HepG2 (cell line): ENCODE data around the gene KDM7A. TPM values are rescaled to one million over a fixed set of nuclear protein-coding genes. Genes with fewer than 3 reads are reported as not detected.

Experiments
- ARNT2 ChIP-seq: sonication (generic); formaldehyde crosslinking; IDR thresholded peaks from 2 replicates; pipeline ENCODE4 v1.8.0; 2022; ENCODE audit warnings: mild to moderate bottlenecking, low read depth, missing genetic modification reagents, moderate library complexity
- ATF7 ChIP-seq, 2 experiments: fragments of 450-650 bp in 1 of 2; sonication (generic) in 1 of 2; formaldehyde crosslinking in 1 of 2; IDR thresholded peaks; 2 replicates each; pipeline versions ENCODE4 v1.4.0 to v1.6.1; 2016 to 2020; ENCODE audit warnings: antibody characterized with exemption in 1 of 2, mild to moderate bottlenecking in 1 of 2, missing genetic modification reagents in 1 of 2
- CSRNP1 ChIP-seq: sonication (generic); formaldehyde crosslinking; IDR thresholded peaks from 2 replicates; pipeline ENCODE4 v1.8.1; 2023; ENCODE audit warnings: mild to moderate bottlenecking, missing genetic modification reagents
- EP300 ChIP-seq, 3 experiments: sonication (generic) in 1 of 3; formaldehyde crosslinking in 1 of 3; IDR thresholded peaks; 2 replicates each; pipeline versions ENCODE4 v1.5.1 to v1.6.1; 2011 to 2020; ENCODE audit warnings: low read depth in 2 of 3, low read length in 2 of 3, borderline replicate concordance in 1 of 3, improper control_type of control experiment in 1 of 3, mild to moderate bottlenecking in 1 of 3, missing genetic modification reagents in 1 of 3, moderate library complexity in 1 of 3
- FOXA3 ChIP-seq: IDR thresholded peaks from 2 replicates; pipeline ENCODE4 v1.6.1; 2016; ENCODE audit warnings: missing genetic modification reagents, missing compliant biosample characterization
- HCFC1 ChIP-seq: fragments of 150-350 bp; IDR thresholded peaks from 2 replicates; pipeline ENCODE4 v1.6.1; 2014; ENCODE audit warnings: low read depth, low read length
- MAFK ChIP-seq, 2 experiments: IDR thresholded peaks in 1 of 2; conservative IDR thresholded peaks in 1 of 2; 2 replicates each; pipeline ENCODE4 v1.6.1; 2011; ENCODE audit warnings: improper control_type of control experiment in 2 of 2, low read length in 2 of 2
- NR0B2 ChIP-seq: sonication (generic); formaldehyde crosslinking; IDR thresholded peaks from 2 replicates; pipeline ENCODE4 v1.4.0; 2020; ENCODE audit warnings: mild to moderate bottlenecking, missing genetic modification reagents
- PCBP2 ChIP-seq: fragments of 200-400 bp; formaldehyde crosslinking; optimal IDR thresholded peaks from 2 replicates; pipeline ENCODE3; 2018; ENCODE audit warnings: low read length, low read depth; ENCODE audit not compliant: poor library complexity, severe bottlenecking
- POGZ ChIP-seq: sonication (generic); formaldehyde crosslinking; IDR thresholded peaks from 2 replicates; pipeline ENCODE4 v1.4.0; 2020; ENCODE audit warnings: mild to moderate bottlenecking, missing genetic modification reagents
- POLR2A ChIP-seq, 2 experiments: IDR thresholded peaks; 2 replicates each; pipeline ENCODE4 v1.6.1; 2011; ENCODE audit warnings: low read depth in 2 of 2, low read length in 2 of 2, mild to moderate bottlenecking in 1 of 2, moderate library complexity in 1 of 2; ENCODE audit not compliant: insufficient read depth in 1 of 2
- THAP7 ChIP-seq: sonication (generic); formaldehyde crosslinking; IDR thresholded peaks from 2 replicates; pipeline ENCODE4 v1.8.1; 2023; ENCODE audit warnings: mild to moderate bottlenecking, missing genetic modification reagents
- TP53 ChIP-seq: sonication (generic); formaldehyde crosslinking; conservative IDR thresholded peaks from 2 replicates; pipeline ENCODE4 v1.4.0; 2020; ENCODE audit warnings: missing genetic modification reagents
- YEATS2 ChIP-seq: sonication (generic); formaldehyde crosslinking; IDR thresholded peaks from 2 replicates; pipeline ENCODE4 v1.4.0; 2020; ENCODE audit warnings: missing genetic modification reagents, borderline replicate concordance
- YY1 ChIP-seq: IDR thresholded peaks from 2 replicates; pipeline ENCODE4 v1.6.1; 2011; ENCODE audit warnings: low read length, low read depth, moderate library complexity, mild to moderate bottlenecking; ENCODE audit not compliant: insufficient read depth, insufficient replicate concordance
- ZBTB25 ChIP-seq: IDR thresholded peaks from 2 replicates; pipeline ENCODE4 v1.6.1; 2018; ENCODE audit warnings: missing genetic modification reagents
- ZIK1 ChIP-seq: sonication (generic); formaldehyde crosslinking; IDR thresholded peaks from 2 replicates; pipeline ENCODE4 v1.5.0; 2020; ENCODE audit warnings: mild to moderate bottlenecking, low read depth, missing genetic modification reagents, borderline replicate concordance
- ZNF10 ChIP-seq: sonication (generic); formaldehyde crosslinking; IDR thresholded peaks from 2 replicates; pipeline ENCODE4 v1.4.0; 2020; ENCODE audit warnings: mild to moderate bottlenecking, low read depth, missing genetic modification reagents, borderline replicate concordance
- ZNF337 ChIP-seq: sonication (generic); formaldehyde crosslinking; IDR thresholded peaks from 2 replicates; pipeline ENCODE4 v1.5.1; 2020; ENCODE audit warnings: missing genetic modification reagents, low read depth, mild to moderate bottlenecking, borderline replicate concordance
- ZNF567 ChIP-seq: sonication (generic); formaldehyde crosslinking; IDR thresholded peaks from 2 replicates; pipeline ENCODE4 v1.8.1; 2023; ENCODE audit warnings: mild to moderate bottlenecking, missing genetic modification reagents, borderline replicate concordance
- ZNF619 ChIP-seq: sonication (generic); formaldehyde crosslinking; IDR thresholded peaks from 2 replicates; pipeline ENCODE4 v1.4.0; 2020; ENCODE audit warnings: mild to moderate bottlenecking, missing genetic modification reagents
- ZNF776 ChIP-seq: sonication (generic); formaldehyde crosslinking; IDR thresholded peaks from 2 replicates; pipeline ENCODE4 v1.4.0; 2020; ENCODE audit warnings: mild to moderate bottlenecking, missing genetic modification reagents
- polyA plus RNA-seq, 8 experiments: library from polyadenylated mRNA; depleted of rRNA in 3 of 8; stranded (reverse) in 7 of 8; unstranded in 1 of 8; fragments of >200 nt; fragmentation: Illumina TruSeq in 4 of 8; extraction: Trizol in 4 of 8; gene quantifications; 2 replicates each; pipeline versions ENCODE4 v1.2.1 to v1.2.3, GENCODE V29; 2011 to 2016; ENCODE audit warnings: low read depth in 4 of 8, missing spikeins in 1 of 8, mixed read lengths in 1 of 8; ENCODE audit not compliant: insufficient read depth in 1 of 8
- total RNA-seq, 5 experiments: library from RNA; depleted of rRNA; stranded (reverse); fragments of >200 nt; fragmentation: Illumina TruSeq; extraction: Trizol; gene quantifications; 2 replicates each; pipeline ENCODE4 v1.2.3, GENCODE V29; 2016; ENCODE audit warnings: low read depth in 1 of 5

Gene KDM7A
- total and polyA plus RNA-seq, 2 of the 13 experiments (the other 11 are each of a cell fraction or from before 2014, with no cell fraction given) = 10.8 to 16.8 TPM

- TF ChIP-seq NR0B2 (CRISPR knock-in tag) (0 out of 2 replicates have a peak, but pooled peaks have one; percentile 38), ZNF567 (CRISPR knock-in tag) (no peak), ZNF337 (CRISPR knock-in tag) (no peak), FOXA3 (CRISPR knock-in tag) (peak; percentile 37), ARNT2 (CRISPR knock-in tag) (no peak), POGZ (CRISPR knock-in tag) (no peak), YEATS2 (CRISPR knock-in tag) (no peak), ATF7 (IDR thresholded peaks at IDR 0.05) (no peak), ATF7 (CRISPR knock-in tag; IDR thresholded peaks at IDR 0.05) (no peak), THAP7 (CRISPR knock-in tag) (no peak), ZNF619 (CRISPR knock-in tag) (no peak), EP300 (IDR thresholded peaks at IDR 0.05; ENCODE audit: low read depth in 2 of 2, low read length in 2 of 2) (peak in 1 of 2 experiments; percentile 21; a peak in 1 of 4 replicates), EP300 (CRISPR knock-in tag; IDR thresholded peaks at IDR 0.05; ENCODE audit: borderline replicate concordance) (no peak), CSRNP1 (CRISPR knock-in tag) (no peak), TP53 (CRISPR knock-in tag) (no peak), ZNF10 (no peak), ZIK1 (CRISPR knock-in tag) (no peak), YY1 (peak; percentile 21), POLR2A (IDR thresholded peaks at IDR 0.05; ENCODE audit: insufficient read depth in 1 of 2, low read depth in 2 of 2, low read length in 2 of 2) (peak in 1 of 2 experiments; percentile 46; a peak in 3 of 4 replicates), ZNF776 (CRISPR knock-in tag) (no peak), ZBTB25 (CRISPR knock-in tag) (no peak; the same call in 1 of the 2 replicates), MAFK (conservative IDR thresholded peaks at IDR 0.05 in 1 of 2, IDR thresholded peaks at IDR 0.05 in 1 of 2; ENCODE audit: low read length in 2 of 2) (no peak), PCBP2 (no peak), HCFC1 (no peak)
These were observed 1.3 kb downstream of the KDM7A start (continued) for GRCh38 chr7:140175221-140176121.
